GM12873 (cell line): ENCODE data around the gene SNAP91.

ENCODE experiments used
- TF ChIP-seq, protein P1 (sequence below): IDR thresholded peaks from 2 replicates; pipeline ENCODE4 v1.5.1; 2012; ENCODE audit warnings: low read depth, mild to moderate bottlenecking, moderate library complexity, low read length, control low read depth; ENCODE audit not compliant: insufficient read depth; ENCODE audit errors: missing control alignments

SNAP91 gene

GRCh38 chr6:83722876-83723275 is 14.0 kb upstream of the SNAP91 start:
- TF ChIP-seq, protein P1, sequence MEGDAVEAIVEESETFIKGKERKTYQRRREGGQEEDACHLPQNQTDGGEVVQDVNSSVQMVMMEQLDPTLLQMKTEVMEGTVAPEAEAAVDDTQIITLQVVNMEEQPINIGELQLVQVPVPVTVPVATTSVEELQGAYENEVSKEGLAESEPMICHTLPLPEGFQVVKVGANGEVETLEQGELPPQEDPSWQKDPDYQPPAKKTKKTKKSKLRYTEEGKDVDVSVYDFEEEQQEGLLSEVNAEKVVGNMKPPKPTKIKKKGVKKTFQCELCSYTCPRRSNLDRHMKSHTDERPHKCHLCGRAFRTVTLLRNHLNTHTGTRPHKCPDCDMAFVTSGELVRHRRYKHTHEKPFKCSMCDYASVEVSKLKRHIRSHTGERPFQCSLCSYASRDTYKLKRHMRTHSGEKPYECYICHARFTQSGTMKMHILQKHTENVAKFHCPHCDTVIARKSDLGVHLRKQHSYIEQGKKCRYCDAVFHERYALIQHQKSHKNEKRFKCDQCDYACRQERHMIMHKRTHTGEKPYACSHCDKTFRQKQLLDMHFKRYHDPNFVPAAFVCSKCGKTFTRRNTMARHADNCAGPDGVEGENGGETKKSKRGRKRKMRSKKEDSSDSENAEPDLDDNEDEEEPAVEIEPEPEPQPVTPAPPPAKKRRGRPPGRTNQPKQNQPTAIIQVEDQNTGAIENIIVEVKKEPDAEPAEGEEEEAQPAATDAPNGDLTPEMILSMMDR, result no peak

DNA sequence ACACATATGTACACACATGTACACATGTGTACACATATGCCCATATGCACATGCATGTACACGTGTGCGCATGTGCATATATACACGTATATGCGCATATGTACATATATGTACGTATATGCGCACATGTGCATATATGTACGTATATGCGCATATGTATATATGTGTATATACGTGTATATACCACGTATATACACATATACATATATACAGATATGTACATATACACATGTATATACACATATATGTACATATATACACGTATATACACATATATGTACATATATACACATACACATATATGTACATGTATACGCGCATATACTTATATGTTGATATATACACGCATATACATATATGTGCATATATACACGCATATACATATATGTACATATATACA is 8.9 kb upstream of the SNAP91 start:
- TF ChIP-seq, protein P1, result no peak

GRCh38 chr6:83711958-83712357 is 3.1 kb upstream of the SNAP91 start:
- TF ChIP-seq, protein P1, result no peak

DNA sequence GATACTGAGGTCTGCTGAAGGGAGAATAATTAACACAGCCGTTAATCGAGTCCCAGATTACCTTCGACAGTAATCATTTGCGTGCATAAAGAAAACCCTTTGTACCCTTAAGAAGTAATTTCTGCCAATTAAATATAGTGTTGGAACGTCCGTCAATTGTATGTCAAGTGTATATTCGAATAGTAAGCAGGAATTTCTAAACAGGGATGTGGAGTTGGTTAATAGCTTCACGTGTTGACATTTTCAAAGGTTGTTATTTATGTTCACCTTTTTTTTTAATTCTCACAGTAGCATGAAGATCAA is 798 bp upstream of the SNAP91 start:
- TF ChIP-seq, protein P1, result no peak

DNA sequence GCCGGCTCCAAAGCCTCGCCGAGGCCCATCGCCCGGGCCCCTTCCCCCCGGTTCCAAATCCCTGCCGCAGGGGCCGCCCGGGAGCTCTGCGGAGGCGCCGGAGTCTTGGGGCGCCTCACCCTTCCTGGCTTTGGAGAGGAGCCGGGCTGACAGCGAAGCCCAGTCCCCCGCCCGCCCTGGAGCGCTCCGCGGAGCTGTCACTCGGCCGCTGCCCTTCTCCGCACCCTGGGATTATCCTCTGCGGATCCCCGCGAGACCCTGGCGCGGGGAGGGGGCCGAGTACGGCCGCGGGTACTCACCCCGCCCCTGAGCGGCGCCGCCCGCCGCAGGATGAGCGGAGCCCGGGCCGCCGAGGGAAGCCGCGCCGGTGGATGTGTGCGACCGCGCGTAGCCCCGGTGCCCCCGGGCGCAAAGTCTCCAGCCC is 343 bp downstream of the SNAP91 start:
- TF ChIP-seq, protein P1, result no peak

GRCh38 chr6:83707829-83708545 is 914 bp downstream of the SNAP91 start:
- TF ChIP-seq, protein P1, result no peak

- TF ChIP-seq, protein P1, result no peak
Measured at GRCh38 chr6:83702749-83703148, 6.2 kb downstream of the SNAP91 start.

DNA sequence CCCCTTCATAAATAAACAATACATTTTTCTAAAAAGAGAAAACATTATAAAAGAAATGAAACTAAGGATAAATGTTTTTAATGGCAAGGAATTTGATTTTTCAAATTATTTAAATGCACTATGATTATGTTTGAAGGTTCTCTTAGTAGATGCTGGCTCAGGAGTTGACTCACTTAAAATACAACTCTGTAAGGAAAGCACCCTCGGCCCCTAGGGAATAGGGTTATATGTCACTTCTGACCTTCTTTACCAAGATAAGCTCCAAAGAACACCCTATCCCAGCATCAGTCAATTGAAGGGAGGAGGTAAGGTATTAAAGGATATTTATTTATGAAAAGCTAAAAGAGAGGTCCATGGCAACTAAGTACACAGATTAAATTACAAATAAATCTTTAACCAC is 6.8 kb downstream of the SNAP91 start:
- TF ChIP-seq, protein P1, result no peak
